ENCODE data around the gene KLHL13.

KLHL13 gene

GRCh38 chrX:117990438-117990837 is 126.2 kb downstream of the KLHL13 start:
- H2BK5ac ChIP-seq (ENCODE audit: low read length): no peak overlapping the region
- no CpG with 5 or more reads among the region's 3 CpGs for WGBS, 2 donors (ENCODE audit: extremely low coverage in 2 of 2, insufficient read length in 2 of 2, insufficient replicate concordance in 1 of 2)
- no peaks in the 10 kb centered on the region for H3K79me1 ChIP-seq (ENCODE audit: low read depth, low read length)
- H4K8ac ChIP-seq (ENCODE audit: low read depth, low read length): no peak overlapping the region
- no peak overlapping the region for H3K4me2 ChIP-seq (ENCODE audit: insufficient read depth, low read length, poor library complexity, severe bottlenecking)
- no peak overlapping the region for H4K91ac ChIP-seq (ENCODE audit: low read depth, low read length, poor library complexity)
- no peak overlapping the region for H3K4me3 ChIP-seq (ENCODE audit: low read length in 2 of 2)
- no peak overlapping the region for H2BK15ac ChIP-seq (ENCODE audit: low read length)
- H3K9me3 ChIP-seq (replicated peaks in 1 of 2; ENCODE audit: control insufficient read depth in 2 of 2, insufficient read depth in 1 of 2, low read depth in 1 of 2, low read length in 2 of 2): no peaks in the 10 kb centered on the region
- H3K23ac ChIP-seq (ENCODE audit: low read depth, low read length, poor library complexity): no peak overlapping the region
- no peak overlapping the region for H2AK5ac ChIP-seq (ENCODE audit: low read depth, low read length)
- no peak overlapping the region for H2AFZ ChIP-seq (ENCODE audit: low read length)
- no peak overlapping the region for H2BK12ac ChIP-seq (ENCODE audit: low read length)
- H3K27me3 ChIP-seq (ENCODE audit: control insufficient read depth in 3 of 3, insufficient read depth in 3 of 3, low read depth in 1 of 3, low read length in 3 of 3): no peaks in the 10 kb centered on the region
- no peak overlapping the region for H3K14ac ChIP-seq (ENCODE audit: low read length)
- H3K4me1 ChIP-seq (ENCODE audit: control insufficient read depth in 2 of 2, insufficient read depth in 1 of 2, low read depth in 1 of 2, low read length in 2 of 2): no peaks in the 10 kb centered on the region
- DNase-seq (ENCODE audit: low spot score): no peak
- no peak overlapping the region for H3K4ac ChIP-seq (ENCODE audit: low read length)
- H3K27ac ChIP-seq (replicated peaks; ENCODE audit: low read length): no peak overlapping the region
- H3K36me3 ChIP-seq (replicated peaks in 1 of 2; ENCODE audit: control insufficient read depth in 2 of 2, insufficient read depth in 2 of 2, low read length in 2 of 2): no peaks in the 10 kb centered on the region
- H3K18ac ChIP-seq (ENCODE audit: low read length): no peak overlapping the region
- H3K9ac ChIP-seq (ENCODE audit: low read depth, low read length, poor library complexity): no peak overlapping the region
- H2BK120ac ChIP-seq (ENCODE audit: low read depth, low read length): no peak overlapping the region

- H3K9me3 ChIP-seq (replicated peaks in 1 of 2; ENCODE audit: control insufficient read depth in 2 of 2, insufficient read depth in 1 of 2, low read depth in 1 of 2, low read length in 2 of 2): no peaks in the 10 kb centered on the region
- H3K36me3 ChIP-seq (replicated peaks in 1 of 2; ENCODE audit: control insufficient read depth in 2 of 2, insufficient read depth in 2 of 2, low read length in 2 of 2): no peaks in the 10 kb centered on the region
- DNase-seq (ENCODE audit: low spot score): no peak
- no peak overlapping the region for H2BK120ac ChIP-seq (ENCODE audit: low read depth, low read length)
- no peak overlapping the region for H2BK5ac ChIP-seq (ENCODE audit: low read length)
- H3K4me1 ChIP-seq (ENCODE audit: control insufficient read depth in 2 of 2, insufficient read depth in 1 of 2, low read depth in 1 of 2, low read length in 2 of 2): no peaks in the 10 kb centered on the region
- no peaks in the 10 kb centered on the region for H3K79me1 ChIP-seq (ENCODE audit: low read depth, low read length)
- H3K4me2 ChIP-seq (ENCODE audit: insufficient read depth, low read length, poor library complexity, severe bottlenecking): no peak overlapping the region
- H3K23ac ChIP-seq (ENCODE audit: low read depth, low read length, poor library complexity): no peak overlapping the region
- no peak overlapping the region for H3K27ac ChIP-seq (replicated peaks; ENCODE audit: low read length)
- no peak overlapping the region for H3K18ac ChIP-seq (ENCODE audit: low read length)
- H2AK5ac ChIP-seq (ENCODE audit: low read depth, low read length): no peak overlapping the region
- no peak overlapping the region for H4K91ac ChIP-seq (ENCODE audit: low read depth, low read length, poor library complexity)
- H3K27me3 ChIP-seq (ENCODE audit: control insufficient read depth in 3 of 3, insufficient read depth in 3 of 3, low read depth in 1 of 3, low read length in 3 of 3): no peaks in the 10 kb centered on the region
- no peak overlapping the region for H2BK12ac ChIP-seq (ENCODE audit: low read length)
- no peak overlapping the region for H2BK15ac ChIP-seq (ENCODE audit: low read length)
- H3K4ac ChIP-seq (ENCODE audit: low read length): no peak overlapping the region
- H3K4me3 ChIP-seq (ENCODE audit: low read length in 2 of 2): no peak overlapping the region
- no peak overlapping the region for H4K8ac ChIP-seq (ENCODE audit: low read depth, low read length)
- H2AFZ ChIP-seq (ENCODE audit: low read length): no peak overlapping the region
- H3K9ac ChIP-seq (ENCODE audit: low read depth, low read length, poor library complexity): no peak overlapping the region
- no peak overlapping the region for H3K14ac ChIP-seq (ENCODE audit: low read length)
These were observed 127.1 kb downstream of the KLHL13 start for GRCh38 chrX:117989512-117989911.

GRCh38 chrX:117987373-117987772 is 129.2 kb downstream of the KLHL13 start:
- H2BK120ac ChIP-seq (ENCODE audit: low read depth, low read length): no peak overlapping the region
- no peak overlapping the region for H3K14ac ChIP-seq (ENCODE audit: low read length)
- no peaks in the 10 kb centered on the region for H3K27me3 ChIP-seq (ENCODE audit: control insufficient read depth in 3 of 3, insufficient read depth in 3 of 3, low read depth in 1 of 3, low read length in 3 of 3)
- no peak overlapping the region for H2AK5ac ChIP-seq (ENCODE audit: low read depth, low read length)
- no peaks in the 10 kb centered on the region for H3K4me1 ChIP-seq (ENCODE audit: control insufficient read depth in 2 of 2, insufficient read depth in 1 of 2, low read depth in 1 of 2, low read length in 2 of 2)
- no peak overlapping the region for H3K9ac ChIP-seq (ENCODE audit: low read depth, low read length, poor library complexity)
- H3K23ac ChIP-seq (ENCODE audit: low read depth, low read length, poor library complexity): no peak overlapping the region
- H3K79me1 ChIP-seq (ENCODE audit: low read depth, low read length): no peaks in the 10 kb centered on the region
- H3K27ac ChIP-seq (replicated peaks; ENCODE audit: low read length): no peak overlapping the region
- DNase-seq (ENCODE audit: low spot score): no peak
- H2BK12ac ChIP-seq (ENCODE audit: low read length): no peak overlapping the region
- H4K91ac ChIP-seq (ENCODE audit: low read depth, low read length, poor library complexity): no peak overlapping the region
- H4K8ac ChIP-seq (ENCODE audit: low read depth, low read length): no peak overlapping the region
- H2BK5ac ChIP-seq (ENCODE audit: low read length): no peak overlapping the region
- H3K18ac ChIP-seq (ENCODE audit: low read length): no peak overlapping the region
- H3K4me2 ChIP-seq (ENCODE audit: insufficient read depth, low read length, poor library complexity, severe bottlenecking): no peak overlapping the region
- no peak overlapping the region for H2AFZ ChIP-seq (ENCODE audit: low read length)
- no peaks in the 10 kb centered on the region for H3K36me3 ChIP-seq (replicated peaks in 1 of 2; ENCODE audit: control insufficient read depth in 2 of 2, insufficient read depth in 2 of 2, low read length in 2 of 2)
- no peak overlapping the region for H3K4me3 ChIP-seq (ENCODE audit: low read length in 2 of 2)
- H3K4ac ChIP-seq (ENCODE audit: low read length): no peak overlapping the region
- H2BK15ac ChIP-seq (ENCODE audit: low read length): no peak overlapping the region
- no CpG with 5 or more reads among the region's 2 CpGs for WGBS, 2 donors (ENCODE audit: extremely low coverage in 2 of 2, insufficient read length in 2 of 2, insufficient replicate concordance in 1 of 2)
- no peaks in the 10 kb centered on the region for H3K9me3 ChIP-seq (replicated peaks in 1 of 2; ENCODE audit: control insufficient read depth in 2 of 2, insufficient read depth in 1 of 2, low read depth in 1 of 2, low read length in 2 of 2)

- H3K27ac ChIP-seq (replicated peaks; ENCODE audit: low read length): no peak overlapping the region
- WGBS, 2 donors (ENCODE audit: extremely low coverage in 2 of 2, insufficient read length in 2 of 2, insufficient replicate concordance in 1 of 2): no CpG with 5 or more reads among the region's 1 CpG
- no peak overlapping the region for H2BK5ac ChIP-seq (ENCODE audit: low read length)
- no peaks in the 10 kb centered on the region for H3K27me3 ChIP-seq (ENCODE audit: control insufficient read depth in 3 of 3, insufficient read depth in 3 of 3, low read depth in 1 of 3, low read length in 3 of 3)
- H3K9me3 ChIP-seq (replicated peaks in 1 of 2; ENCODE audit: control insufficient read depth in 2 of 2, insufficient read depth in 1 of 2, low read depth in 1 of 2, low read length in 2 of 2): no peaks in the 10 kb centered on the region
- H3K23ac ChIP-seq (ENCODE audit: low read depth, low read length, poor library complexity): no peak overlapping the region
- no peaks in the 10 kb centered on the region for H3K4me1 ChIP-seq (ENCODE audit: control insufficient read depth in 2 of 2, insufficient read depth in 1 of 2, low read depth in 1 of 2, low read length in 2 of 2)
- no peak overlapping the region for H2BK120ac ChIP-seq (ENCODE audit: low read depth, low read length)
- H3K14ac ChIP-seq (ENCODE audit: low read length): no peak overlapping the region
- H2AK5ac ChIP-seq (ENCODE audit: low read depth, low read length): no peak overlapping the region
- no peak overlapping the region for H3K9ac ChIP-seq (ENCODE audit: low read depth, low read length, poor library complexity)
- DNase-seq (ENCODE audit: low spot score): no peak
- no peak overlapping the region for H2BK15ac ChIP-seq (ENCODE audit: low read length)
- no peak overlapping the region for H2BK12ac ChIP-seq (ENCODE audit: low read length)
- H3K18ac ChIP-seq (ENCODE audit: low read length): no peak overlapping the region
- H4K91ac ChIP-seq (ENCODE audit: low read depth, low read length, poor library complexity): no peak overlapping the region
- no peaks in the 10 kb centered on the region for H3K36me3 ChIP-seq (replicated peaks in 1 of 2; ENCODE audit: control insufficient read depth in 2 of 2, insufficient read depth in 2 of 2, low read length in 2 of 2)
- no peaks in the 10 kb centered on the region for H3K79me1 ChIP-seq (ENCODE audit: low read depth, low read length)
- no peak overlapping the region for H3K4me3 ChIP-seq (ENCODE audit: low read length in 2 of 2)
- no peak overlapping the region for H3K4me2 ChIP-seq (ENCODE audit: insufficient read depth, low read length, poor library complexity, severe bottlenecking)
- H4K8ac ChIP-seq (ENCODE audit: low read depth, low read length): no peak overlapping the region
- H2AFZ ChIP-seq (ENCODE audit: low read length): no peak overlapping the region
- H3K4ac ChIP-seq (ENCODE audit: low read length): no peak overlapping the region
These were observed 131.4 kb downstream of the KLHL13 start for GRCh38 chrX:117985241-117985640.
